A549 (cell line): ENCODE measurements around the gene FLG2. TPM values are rescaled to one million over a fixed set of nuclear protein-coding genes. Genes with fewer than 3 reads are reported as not detected.
"Not testable (repeated sequence)": the region's sequence is repeated elsewhere in the genome, so short reads cannot be mapped to it uniquely, and the experiment has no call there.

ENCODE experiments used
- ATAC-seq, 2 experiments: fragments of 200-7000 bp in 1 of 2; fragments of >200 bp in 1 of 2; cut with Nextera tagmentation in 1 of 2; cut with Tn5 transposase in 1 of 2; 3 replicates each; pipeline versions ENCODE4 v1.8.0 to v1.9.1; 2018 to 2020; ENCODE audit warnings: mild to moderate bottlenecking in 1 of 2, moderate library complexity in 1 of 2
- CTCF ChIA-PET: fragments of 300-600 bp; sonication (Branson Sonifier 250); formaldehyde crosslinking; extraction: SDS; loops from one replicate; lab custom pipeline; 2021; ENCODE audit warnings: antibody characterized with exemption, inconsistent platforms; lab: Yijun Ruan, JAX
- POLR2A ChIA-PET: fragments of 350-600 bp; formaldehyde crosslinking; extraction: SDS; loops from one replicate; lab custom pipeline; 2021; ENCODE audit warnings: antibody characterized with exemption, inconsistent platforms; lab: Yijun Ruan, JAX
- DNase-seq, 2 experiments: peaks; one replicate each; pipeline versions ENCODE4 v3.0.0 to v3.0.0-alpha.2; 2011 to 2016; ENCODE audit warnings: low read depth in 1 of 2, low spot score in 1 of 2
- FAIRE-seq: peaks from 2 replicates; lab custom pipeline; 2011; peaks lifted over from hg19 to GRCh38; lab: Jason Lieb, UNC
- H3K27ac ChIP-seq, 2 experiments: fragments of >200 bp; sonication (Bioruptor Twin); formaldehyde crosslinking; 3 replicates each; pipeline ENCODE4 v1.5.1; 2016 to 2017
- H3K4me1 ChIP-seq: fragments of >200 bp; sonication (Bioruptor Twin); formaldehyde crosslinking; 3 replicates; pipeline ENCODE4 v1.6.1; 2016
- H3K4me2 ChIP-seq: fragments of >200 bp; sonication (Bioruptor Twin); formaldehyde crosslinking; 3 replicates; pipeline ENCODE4 v1.6.1; 2016
- H3K4me3 ChIP-seq: fragments of >200 bp; sonication (Bioruptor Twin); formaldehyde crosslinking; 3 replicates; pipeline ENCODE4 v1.5.1; 2016
- H3K9me3 ChIP-seq: fragments of >200 bp; sonication (Bioruptor Twin); formaldehyde crosslinking; 3 replicates; pipeline ENCODE4 v1.6.1; 2016
- E2F6 ChIP-seq: IDR thresholded peaks from 2 replicates; pipeline ENCODE4 v1.6.1; 2012; ENCODE audit warnings: low read depth, borderline replicate concordance
- REST ChIP-seq: fragments of 200-600 bp; sonication (generic); IDR thresholded peaks from 2 replicates; pipeline ENCODE4 v1.6.1; 2016; ENCODE audit warnings: antibody characterized with exemption, mild to moderate bottlenecking, moderate library complexity
- WGBS: methylation state at CpG from one replicate; pipeline ENCODE4 v1.1.6; 2017; ENCODE audit errors: missing lambda C conversion rate; 5-methylcytosine and 5-hydroxymethylcytosine counted together
- polyA plus RNA-seq, 4 experiments: library from polyadenylated mRNA; depleted of rRNA in 3 of 4; stranded (reverse); fragments of >200 nt; fragmentation: RNase III in 1 of 4; extraction: RNeasy Plus Mini Kit Qiagen cat#74134 plus additional on column Dnase treatment in 1 of 4; gene quantifications; 2 replicates in 3 of 4; 3 replicates in 1 of 4; pipeline ENCODE4 v1.2.3, GENCODE V29; 2011 to 2017
- small RNA-seq, 6 experiments: library from RNA; depleted of rRNA; stranded (forward); fragments of <200 nt; gene quantifications; one replicate each; pipeline ENCODE3, GENCODE V24; 2012

The FLG2 gene
- polyA plus RNA-seq, 2 of the 4 experiments (the other 2 are of a cell fraction), result not detected

- TF ChIP-seq REST (no peak), E2F6 (no peak)
Measured at GRCh38 chr1:152309955-152310354, 49.9 kb downstream of the FLG2 start (continued).

GRCh38 chr1:152309320-152309901 is 50.4 kb downstream of the FLG2 start:
- H3K4me2 ChIP-seq, FAIRE-seq, H3K27ac ChIP-seq, DNase-seq, H3K4me1 ChIP-seq, H3K4me3 ChIP-seq, ATAC-seq, H3K9me3 ChIP-seq, CTCF ChIA-PET, POLR2A ChIA-PET: not testable (repeated sequence)
- WGBS, result 39% methylated on average over 15 of the region's 17 CpGs

- DNase-seq, FAIRE-seq, POLR2A ChIA-PET, CTCF ChIA-PET, H3K9me3 ChIP-seq, H3K27ac ChIP-seq, H3K4me3 ChIP-seq, H3K4me1 ChIP-seq, ATAC-seq, H3K4me2 ChIP-seq: not testable (repeated sequence)
- 56% methylated on average over 6 of the region's 7 CpGs for WGBS
Measured at GRCh38 chr1:152308758-152309157, 51.0 kb downstream of the FLG2 start.

- H3K4me2 ChIP-seq, CTCF ChIA-PET: not testable (repeated sequence)
- POLR2A ChIA-PET, result interaction anchor here (0.6 kb wide), 1 partner anchor 324 kb away, joined by 3 read pairs; no protein-coding TSS in a partner anchor
Measured at GRCh38 chr1:152307970-152308369, 51.8 kb downstream of the FLG2 start.

GRCh38 chr1:152306123-152306522 is 53.7 kb downstream of the FLG2 start:
- WGBS, result 24% methylated on average over 7 of the region's 10 CpGs
- H3K27ac ChIP-seq, H3K4me1 ChIP-seq, CTCF ChIA-PET, ATAC-seq, H3K9me3 ChIP-seq, DNase-seq, H3K4me2 ChIP-seq, POLR2A ChIA-PET, H3K4me3 ChIP-seq, FAIRE-seq: not testable (repeated sequence)

More at GRCh38 chr1:152307970-152308369, 51.8 kb downstream of the FLG2 start:
- ATAC-seq, DNase-seq, H3K4me1 ChIP-seq, H3K4me3 ChIP-seq, H3K9me3 ChIP-seq, H3K27ac ChIP-seq, FAIRE-seq: not testable (repeated sequence)
- 31% methylated on average over 8 of the region's 8 CpGs for WGBS

- POLR2A ChIA-PET, H3K4me2 ChIP-seq, DNase-seq, FAIRE-seq, H3K4me3 ChIP-seq, H3K27ac ChIP-seq, H3K4me1 ChIP-seq, H3K9me3 ChIP-seq, CTCF ChIA-PET, ATAC-seq: not testable (repeated sequence)
- WGBS, result 66% methylated on average over 12 of the region's 12 CpGs
Measured at GRCh38 chr1:152304773-152305172, 55.0 kb downstream of the FLG2 start.

GRCh38 chr1:152303139-152303872 is 56.5 kb downstream of the FLG2 start:
- H3K9me3 ChIP-seq, DNase-seq, H3K4me3 ChIP-seq, FAIRE-seq, ATAC-seq, CTCF ChIA-PET, H3K27ac ChIP-seq, H3K4me1 ChIP-seq, POLR2A ChIA-PET, H3K4me2 ChIP-seq: not testable (repeated sequence)
- WGBS, result 65% methylated on average over 21 of the region's 25 CpGs

Small RNA genes within 50 kb of the gene (small RNA-seq; reads per million reads assigned to genes)
- gene HMGN3P1, result 0 reads per million in 6 experiments

Other genes with a start within 250 kb of the FLG2 start
- 0.07 and 0.08 TPM in 2 replicates for gene TCHH, start 244.6 kb downstream of the FLG2 start, polyA plus RNA-seq (2011; rRNA removed)
- 0.07 to 0.11 TPM (median 0.09 TPM) in 3 replicates for gene TCHH, start 244.6 kb downstream of the FLG2 start, polyA plus RNA-seq (2017; fragmentation: RNase III; extraction: RNeasy Plus Mini Kit Qiagen cat#74134 plus additional on column Dnase treatment)
- 0.03 TPM in 1 of 2 replicates, not detected in the other for gene RPTN, start 200.8 kb downstream of the FLG2 start, polyA plus RNA-seq (2011; rRNA removed)
- gene RPTN, start 200.8 kb downstream of the FLG2 start, polyA plus RNA-seq (2017; fragmentation: RNase III; extraction: RNeasy Plus Mini Kit Qiagen cat#74134 plus additional on column Dnase treatment), result not detected in 3 replicates
- gene HRNR, start 135.8 kb downstream of the FLG2 start, polyA plus RNA-seq (2011; rRNA removed), result not detected in 2 replicates
- gene HRNR, start 135.8 kb downstream of the FLG2 start, polyA plus RNA-seq (2017; fragmentation: RNase III; extraction: RNeasy Plus Mini Kit Qiagen cat#74134 plus additional on column Dnase treatment), result not detected in 3 replicates
- gene FLG, start 34.8 kb downstream of the FLG2 start, polyA plus RNA-seq (2011; rRNA removed), result under 0.01 TPM in 1 of 2 replicates, not detected in the other
- 0.01 to 0.03 TPM (median 0.01 TPM) in 3 replicates for gene FLG, start 34.8 kb downstream of the FLG2 start, polyA plus RNA-seq (2017; fragmentation: RNase III; extraction: RNeasy Plus Mini Kit Qiagen cat#74134 plus additional on column Dnase treatment)
- not detected in 2 replicates for gene CRNN, start 54.3 kb upstream of the FLG2 start, polyA plus RNA-seq (2011; rRNA removed)
- not detected in 3 replicates for gene CRNN, start 54.3 kb upstream of the FLG2 start, polyA plus RNA-seq (2017; fragmentation: RNase III; extraction: RNeasy Plus Mini Kit Qiagen cat#74134 plus additional on column Dnase treatment)
- gene LCE5A, start 150.8 kb upstream of the FLG2 start, polyA plus RNA-seq (2011; rRNA removed), result not detected in 2 replicates
- gene LCE5A, start 150.8 kb upstream of the FLG2 start, polyA plus RNA-seq (2017; fragmentation: RNase III; extraction: RNeasy Plus Mini Kit Qiagen cat#74134 plus additional on column Dnase treatment), result not detected in 3 replicates
- 0.47 and 0.50 TPM in 2 replicates for gene CRCT1, start 154.5 kb upstream of the FLG2 start, polyA plus RNA-seq (2011; rRNA removed)
- 0.14 TPM in 1 of 3 replicates, not detected in the others for gene CRCT1, start 154.5 kb upstream of the FLG2 start, polyA plus RNA-seq (2017; fragmentation: RNase III; extraction: RNeasy Plus Mini Kit Qiagen cat#74134 plus additional on column Dnase treatment)
- gene LCE3E, start 206.8 kb upstream of the FLG2 start, polyA plus RNA-seq (2011; rRNA removed), result not detected in 2 replicates
- gene LCE3E, start 206.8 kb upstream of the FLG2 start, polyA plus RNA-seq (2017; fragmentation: RNase III; extraction: RNeasy Plus Mini Kit Qiagen cat#74134 plus additional on column Dnase treatment), result not detected in 3 replicates
- 0.23 and 0.36 TPM in 2 replicates for gene LCE3D, start 220.5 kb upstream of the FLG2 start, polyA plus RNA-seq (2011; rRNA removed)
- 0.18 to 0.39 TPM (median 0.18 TPM) in 3 replicates for gene LCE3D, start 220.5 kb upstream of the FLG2 start, polyA plus RNA-seq (2017; fragmentation: RNase III; extraction: RNeasy Plus Mini Kit Qiagen cat#74134 plus additional on column Dnase treatment)
- not detected in 2 replicates for gene LCE3C, start 240.2 kb upstream of the FLG2 start, polyA plus RNA-seq (2011; rRNA removed)
- not detected in 3 replicates for gene LCE3C, start 240.2 kb upstream of the FLG2 start, polyA plus RNA-seq (2017; fragmentation: RNase III; extraction: RNeasy Plus Mini Kit Qiagen cat#74134 plus additional on column Dnase treatment)